Heart right ventricle (tissue), 16 donors: ENCODE results near the gene PRKRIP1. TPM values are rescaled to one million over a fixed set of nuclear protein-coding genes. Genes with fewer than 3 reads are reported as not detected.
A peak's percentile ranks its signal among the peaks of the same experiment; 100 is the strongest.

Source experiments
- ATAC-seq, 8 donors: fragments of 200-7000 bp; cut with Tn5 transposase; one replicate each; pipeline ENCODE4 v1.9.1; 2020; ENCODE audit warnings: mild to moderate bottlenecking in 8 of 8, moderate library complexity in 8 of 8, moderate number of reproducible peaks in 1 of 8
- DNase-seq, 2 donors: peaks; one replicate each; pipeline ENCODE4 v3.0.0-alpha.2; 2020
- H3K27ac ChIP-seq, 10 donors: fragments of 200-600 bp; sonication (generic) in 2 of 10; one replicate each; pipeline versions ENCODE4 v1.5.0 to v1.8.0; 2020 to 2022; ENCODE audit warnings: mild to moderate bottlenecking in 3 of 10
- H3K27me3 ChIP-seq, 7 donors: fragments of 200-600 bp; one replicate each; pipeline ENCODE4 v1.8.0; 2021 to 2022; ENCODE audit warnings: mild to moderate bottlenecking in 2 of 7
- H3K36me3 ChIP-seq, 9 donors: fragments of 200-600 bp; sonication (generic) in 1 of 9; one replicate each; pipeline versions ENCODE4 v1.5.0 to v1.8.0; 2020 to 2022; ENCODE audit warnings: mild to moderate bottlenecking in 2 of 9
- H3K4me1 ChIP-seq, 9 donors: fragments of 200-600 bp; sonication (generic) in 1 of 9; one replicate each; pipeline versions ENCODE4 v1.5.0 to v1.8.0; 2020 to 2022; ENCODE audit warnings: mild to moderate bottlenecking in 4 of 9
- H3K4me3 ChIP-seq, 10 donors: fragments of 200-600 bp; sonication (generic) in 2 of 10; one replicate each; pipeline versions ENCODE4 v1.5.0 to v1.8.0; 2020 to 2022; ENCODE audit warnings: mild to moderate bottlenecking in 7 of 10, moderate library complexity in 2 of 10
- H3K9me3 ChIP-seq, 11 donors: fragments of 200-600 bp in 10 of 11; sonication (generic) in 2 of 11; one replicate each; pipeline versions ENCODE4 v1.5.0 to v1.8.0; 2013 to 2022; ENCODE audit warnings: mild to moderate bottlenecking in 2 of 11, control low read depth in 1 of 11, moderate library complexity in 1 of 11
- CTCF ChIP-seq, 9 donors: fragments of 200-600 bp; sonication (generic) in 2 of 9; IDR thresholded peaks; one replicate each; pipeline versions ENCODE4 v1.5.0 to v1.8.0; 2021 to 2022; ENCODE audit warnings: antibody characterized with exemption in 9 of 9, mild to moderate bottlenecking in 5 of 9, moderate library complexity in 1 of 9
- WGBS, 2 donors: extraction: QIAGEN DNeasy Blood & Tissue Kit; methylation state at CpG; one replicate each; pipeline ENCODE4 v1.1.7; 2013; ENCODE audit warnings: inconsistent platforms in 1 of 2; 5-methylcytosine and 5-hydroxymethylcytosine counted together
- intact Hi-C, 10 donors: fragments of 100-400 bp; cut with DNase I; formaldehyde crosslinking; loops; one replicate each; pipeline versions ENCODE4 v1.11.1 to v1.14.2; 2022
- polyA plus RNA-seq, 2 donors: library from polyadenylated mRNA; stranded (reverse); fragments of 200-250 nt; gene quantifications; one replicate each; pipeline ENCODE4 v1.2.3, GENCODE V29; 2013
- total RNA-seq, 10 donors: library from RNA; stranded (reverse); fragmentation: NEBNext Ultra II Directional in 3 of 10; extraction: Animal tissue kit (Norgen Biotek cat#: 25700) in 3 of 10; gene quantifications; one replicate each; pipeline versions ENCODE4 v1.2.1 to v1.2.4, GENCODE V29; 2021 to 2023
- donor health status: Arrhythmogenic right ventricular cardiomyopathy.
- donor health status: ischemic (EF 13 %, LVEDD 7.1; RV severe dilation, severe dysfunction).
- donor health status: healthy with polysubstance abuse.
- donor health status: DM: no; HTN: yes; CAD: no.
- donor health status: DM: no; HTN: no; CAD: no.
- donor health status: ischemic (EF 25% LVEDD 6.9; RV normal size, moderate dysfunction).
- donor health status: ischemic (EF 25% LVEDD 5.7; RV mildly dilated, moderate dysfunction).
- donor health status: healthy.
- donor health status: DM: yes; HTN: yes; CAD: no.
- donor health status: Ischemic cardiomyopathy.
- donor health status: ischemic (EF 35%, LVEDD 5.7; RV mildly dilated, moderate dysfunction).
- donor health status: nonischemic (EF 11% LVEDD 7.7; RV severe dilation, severe dysfunction).
- donor health status: DM: yes; HTN: yes; CAD: no.
- donor health status: PGD.
- donor health status: ischemic (EF 29% LVEDD 5.4; RV normal size, mild dysfunction).
- donor health status: nonischemic (EF 23%, LVEDD 6.1; RV moderate dilation, normal function).

The PRKRIP1 gene
- total and polyA plus RNA-seq, 12 donors, result 7.1 to 28.2 (median 11.3) TPM

GRCh38 chr7:102444961-102445673, 49.0 kb downstream of the PRKRIP1 start:
- TF ChIP-seq CTCF (IDR thresholded peaks at IDR 0.05), result no peak
- Histone ChIP-seq H3K9me3 (no peaks in the 10 kb centered on the region), H3K4me1 (peaks cover 0 to 9% (median 5%) of the 10 kb centered on the region in 9 donors), H3K27me3 (no peaks in the 10 kb centered on the region), H3K4me3 (no peak overlapping the region), H3K27ac (no peak overlapping the region), H3K36me3 (peaks cover 0 to 71% (median 0%) of the 10 kb centered on the region in 9 donors)
- DNase-seq, result no peak
- intact Hi-C loops, result loop anchor here in 1 of 10 donors (5.0 kb wide), 1 partner anchor 33 kb away; no protein-coding TSS in a partner anchor
- no peak for ATAC-seq
- WGBS, 2 donors, result 91 to 92% methylated on average over 17 of the region's 17 CpGs

GRCh38 chr7:102445674-102446071, 49.5 kb downstream of the PRKRIP1 start:
- 75 to 77% methylated on average over 2 of the region's 2 CpGs for WGBS, 2 donors
- peaks cover 0 to 66% (median 0%) of the 10 kb centered on the region in 9 donors for H3K36me3 ChIP-seq
- H3K27ac ChIP-seq, result no peak overlapping the region
- peaks cover 0 to 3% (median 0%) of the 10 kb centered on the region in 9 donors for H3K4me1 ChIP-seq
- no peak overlapping the region for H3K4me3 ChIP-seq
- no peaks in the 10 kb centered on the region for H3K27me3 ChIP-seq
- intact Hi-C loops, result loop anchor here in 1 of 10 donors (5.0 kb wide), 1 partner anchor 33 kb away; no protein-coding TSS in a partner anchor
- DNase-seq, result no peak
- no peak for ATAC-seq
- no peak for TF ChIP-seq CTCF (IDR thresholded peaks at IDR 0.05)
- no peaks in the 10 kb centered on the region for H3K9me3 ChIP-seq

- DNase-seq (no peak), ATAC-seq (peak in 1 of 8 donors; percentile 25)
- intact Hi-C loops, result loop anchor here in 1 of 10 donors (5.0 kb wide), 1 partner anchor 34 kb away; no protein-coding TSS in a partner anchor
- 96 to 97% methylated on average over 41 of the region's 41 CpGs for WGBS, 2 donors
- no peak overlapping the region for H3K27ac ChIP-seq
- no peaks in the 10 kb centered on the region for H3K9me3 ChIP-seq
- no peak for TF ChIP-seq CTCF (IDR thresholded peaks at IDR 0.05)
- no peaks in the 10 kb centered on the region for H3K27me3 ChIP-seq
- H3K36me3 ChIP-seq, result peaks cover 0 to 60% (median 0%) of the 10 kb centered on the region in 9 donors
- H3K4me3 ChIP-seq, result no peak overlapping the region
- no peaks in the 10 kb centered on the region for H3K4me1 ChIP-seq
These were observed 50.4 kb downstream of the PRKRIP1 start for GRCh38 chr7:102446387-102447156.

GRCh38 chr7:102447311-102447710, 51.1 kb downstream of the PRKRIP1 start:
- intact Hi-C loops, result loop anchor here in 1 of 10 donors (5.0 kb wide), 1 partner anchor 35 kb away; no protein-coding TSS in a partner anchor
- no peak overlapping the region for H3K27ac ChIP-seq
- WGBS, 2 donors, result 85 to 89% methylated on average over 14 of the region's 14 CpGs
- H3K9me3 ChIP-seq, result no peaks in the 10 kb centered on the region
- TF ChIP-seq CTCF (IDR thresholded peaks at IDR 0.05), result no peak
- DNase-seq (no peak), ATAC-seq (peak in 1 of 8 donors; percentile 9)
- peaks cover 0 to 53% (median 0%) of the 10 kb centered on the region in 9 donors for H3K36me3 ChIP-seq
- H3K27me3 ChIP-seq, result no peaks in the 10 kb centered on the region
- no peaks in the 10 kb centered on the region for H3K4me1 ChIP-seq
- no peak overlapping the region for H3K4me3 ChIP-seq
